GM23338 (cell line): ENCODE results near the gene TSPOAP1.

ENCODE experiments used
- CREB1 ChIP-seq: fragments of 250-450 bp; sonication (Bioruptor Pico); IDR thresholded peaks from 2 replicates; pipeline ENCODE4 v1.5.0; 2020; ENCODE audit warnings: low read depth, mild to moderate bottlenecking, moderate library complexity
- CTCF ChIP-seq, 2 experiments: fragments of 200-600 bp in 1 of 2; sonication (generic) in 1 of 2; conservative IDR thresholded peaks; 2 replicates each; pipeline versions ENCODE4 v1.5.1 to v1.6.1; 2016 to 2017; ENCODE audit warnings: antibody characterized with exemption in 2 of 2, low read depth in 2 of 2, mild to moderate bottlenecking in 2 of 2, moderate library complexity in 1 of 2
- ETS1 ChIP-seq: IDR thresholded peaks from 2 replicates; pipeline ENCODE4 v1.6.1; 2016; ENCODE audit warnings: antibody characterized with exemption
- EZH2 ChIP-seq: fragments of 200-600 bp; sonication (generic); IDR thresholded peaks from one replicate; pipeline ENCODE4 v1.8.0; 2017; ENCODE audit warnings: antibody characterized with exemption, mild to moderate bottlenecking, low read depth; ENCODE audit not compliant: unreplicated experiment
- EZH2phosphoT487 ChIP-seq: fragments of 200-600 bp; sonication (generic); IDR thresholded peaks from one replicate; pipeline ENCODE4 v1.8.1; 2018; ENCODE audit warnings: antibody characterized with exemption; ENCODE audit not compliant: unreplicated experiment
- JUNB ChIP-seq: IDR thresholded peaks from one replicate; pipeline ENCODE4 v1.6.1; 2016; ENCODE audit warnings: antibody characterized with exemption; ENCODE audit not compliant: unreplicated experiment
- POLR2AphosphoS5 ChIP-seq: IDR thresholded peaks from 2 replicates; pipeline ENCODE4 v1.6.1; 2016; ENCODE audit warnings: antibody characterized with exemption, low read depth
- REST ChIP-seq: IDR thresholded peaks from one replicate; pipeline ENCODE4 v1.6.1; 2018; ENCODE audit warnings: antibody characterized with exemption; ENCODE audit not compliant: unreplicated experiment
- STAT1 ChIP-seq: IDR thresholded peaks from one replicate; pipeline ENCODE4 v1.6.1; 2016; ENCODE audit warnings: antibody characterized with exemption; ENCODE audit not compliant: unreplicated experiment
- ZNF114 ChIP-seq: fragments of 250-450 bp; sonication (Bioruptor Pico); IDR thresholded peaks from 2 replicates; pipeline ENCODE4 v1.5.0; 2020; ENCODE audit warnings: mild to moderate bottlenecking, moderate library complexity
- ZNF331 ChIP-seq: fragments of 250-450 bp; sonication (Bioruptor Pico); IDR thresholded peaks from 2 replicates; pipeline ENCODE4 v1.5.0; 2020; ENCODE audit warnings: low read depth, mild to moderate bottlenecking, moderate library complexity

- no peak for TF ChIP-seq CTCF (conservative IDR thresholded peaks at IDR 0.05; ENCODE audit: low read depth in 2 of 2)
- no peak for TF ChIP-seq REST
- no peak for TF ChIP-seq POLR2AphosphoS5
- TF ChIP-seq EZH2 = no peak
- no peak for TF ChIP-seq JUNB
- TF ChIP-seq ZNF114 (CRISPR knock-in tag) = no peak
- TF ChIP-seq CREB1 = no peak
- TF ChIP-seq EZH2phosphoT487 = no peak
- no peak for TF ChIP-seq STAT1
- TF ChIP-seq ZNF331 (CRISPR knock-in tag) = no peak
- TF ChIP-seq ETS1 = no peak
Measured at GRCh38 chr17:58294034-58294433, 34.6 kb downstream of the TSPOAP1 start.
